Smooth muscle cell (in vitro differentiated cells): ENCODE data around the gene CRP. TPM values are rescaled to one million over a fixed set of nuclear protein-coding genes. Genes with fewer than 3 reads are reported as not detected.

Experiments
- DNase-seq: peaks from one replicate; lab custom pipeline; 2025; ENCODE audit not compliant: unreplicated experiment; lab: John Stamatoyannopoulos, UW
- H2AFZ ChIP-seq: fragments of 200-600 bp; sonication (generic); 2 replicates; pipeline ENCODE4 v1.6.0; 2016; ENCODE audit warnings: antibody characterized with exemption, low read depth, mild to moderate bottlenecking
- H3F3A ChIP-seq: fragments of 200-600 bp; sonication (generic); 2 replicates; pipeline ENCODE4 v1.6.0; 2017; ENCODE audit warnings: antibody characterized with exemption, low read depth
- H3K27ac ChIP-seq: fragments of 200-600 bp; sonication (generic); 2 replicates; pipeline ENCODE4 v1.5.1; 2016; ENCODE audit warnings: low read depth, mild to moderate bottlenecking
- H3K27me3 ChIP-seq: fragments of 200-600 bp; sonication (generic); 2 replicates; pipeline ENCODE4 v1.6.1; 2016; ENCODE audit warnings: low read depth, mild to moderate bottlenecking
- H3K36me3 ChIP-seq: fragments of 200-600 bp; sonication (generic); 2 replicates; pipeline ENCODE4 v1.5.1; 2016; ENCODE audit warnings: low read depth
- H3K4me1 ChIP-seq: fragments of 200-600 bp; sonication (generic); 2 replicates; pipeline ENCODE4 v1.5.1; 2016; ENCODE audit warnings: low read depth
- H3K4me2 ChIP-seq: fragments of 200-600 bp; sonication (generic); 2 replicates; pipeline ENCODE4 v1.6.0; 2016; ENCODE audit warnings: mild to moderate bottlenecking
- H3K4me3 ChIP-seq: fragments of 200-600 bp; sonication (generic); 2 replicates; pipeline ENCODE4 v1.5.1; 2016; ENCODE audit warnings: mild to moderate bottlenecking
- H3K79me2 ChIP-seq: fragments of 200-600 bp; sonication (generic); 2 replicates; pipeline ENCODE4 v1.6.0; 2016; ENCODE audit warnings: low read depth, mild to moderate bottlenecking
- H3K9ac ChIP-seq: fragments of 200-600 bp; sonication (generic); 2 replicates; pipeline ENCODE4 v1.6.0; 2016; ENCODE audit warnings: low read depth
- H3K9me3 ChIP-seq: fragments of 200-600 bp; sonication (generic); replicated peaks from 2 replicates; pipeline ENCODE4 v1.5.1; 2016; ENCODE audit warnings: low read depth
- H4K20me1 ChIP-seq: fragments of 200-600 bp; sonication (generic); 2 replicates; pipeline ENCODE4 v1.6.0; 2016; ENCODE audit warnings: low read depth
- WGBS: methylation state at CpG from one replicate; pipeline ENCODE4 v1.1.7; 2016; ENCODE audit warnings: low lambda C conversion rate; 5-methylcytosine and 5-hydroxymethylcytosine counted together
- polyA plus RNA-seq: library from polyadenylated mRNA; unstranded; fragments of >200 nt; fragmentation: Nextera tagmentation; extraction: Ambion mirVana; gene quantifications from 2 replicates; pipeline ENCODE4 v1.2.1, GENCODE V29; 2016
- total RNA-seq: library from RNA; depleted of rRNA; stranded (reverse); fragments of >200 nt; gene quantifications from 2 replicates; pipeline ENCODE4 v1.2.3, GENCODE V29; 2014
- TF ChIP-seq, protein P1 (sequence below): fragments of 200-600 bp; sonication (generic); IDR thresholded peaks from 2 replicates; pipeline ENCODE4 v1.5.1; 2017; ENCODE audit warnings: borderline replicate concordance, mild to moderate bottlenecking, antibody characterized with exemption; ENCODE audit not compliant: insufficient read depth, poor library complexity, severe bottlenecking

CRP gene
- total and polyA plus RNA-seq, 2 experiments from 2014 or later = not detected

DNA sequence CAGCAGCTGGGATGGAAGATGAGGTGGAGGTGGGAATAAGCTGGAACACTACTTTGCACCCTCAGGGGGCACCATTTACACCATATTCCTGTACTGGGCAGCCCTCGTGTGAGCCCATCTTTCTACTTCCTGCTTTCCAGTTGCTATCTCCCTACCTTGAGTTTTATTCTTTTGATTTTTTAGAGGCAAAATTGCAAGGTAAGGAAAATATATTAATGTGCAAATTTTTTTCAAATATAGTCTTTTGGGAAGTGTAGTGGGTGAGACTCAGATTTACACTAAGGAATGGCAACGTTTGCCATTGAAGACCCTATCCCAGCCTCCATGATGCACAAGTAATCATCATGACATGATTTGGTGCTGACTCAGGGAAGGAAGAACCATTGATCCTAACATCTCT is 35.2 kb upstream of the CRP start:
- no peak overlapping the region for H3K4me3 ChIP-seq
- no peaks in the 10 kb centered on the region for H4K20me1 ChIP-seq
- no peak overlapping the region for H3K27ac ChIP-seq
- H3F3A ChIP-seq = no peaks in the 10 kb centered on the region
- H3K9ac ChIP-seq = no peak overlapping the region
- DNase-seq = no peak
- WGBS = 68% methylated on average over 2 of the region's 2 CpGs
- TF ChIP-seq, protein P1, sequence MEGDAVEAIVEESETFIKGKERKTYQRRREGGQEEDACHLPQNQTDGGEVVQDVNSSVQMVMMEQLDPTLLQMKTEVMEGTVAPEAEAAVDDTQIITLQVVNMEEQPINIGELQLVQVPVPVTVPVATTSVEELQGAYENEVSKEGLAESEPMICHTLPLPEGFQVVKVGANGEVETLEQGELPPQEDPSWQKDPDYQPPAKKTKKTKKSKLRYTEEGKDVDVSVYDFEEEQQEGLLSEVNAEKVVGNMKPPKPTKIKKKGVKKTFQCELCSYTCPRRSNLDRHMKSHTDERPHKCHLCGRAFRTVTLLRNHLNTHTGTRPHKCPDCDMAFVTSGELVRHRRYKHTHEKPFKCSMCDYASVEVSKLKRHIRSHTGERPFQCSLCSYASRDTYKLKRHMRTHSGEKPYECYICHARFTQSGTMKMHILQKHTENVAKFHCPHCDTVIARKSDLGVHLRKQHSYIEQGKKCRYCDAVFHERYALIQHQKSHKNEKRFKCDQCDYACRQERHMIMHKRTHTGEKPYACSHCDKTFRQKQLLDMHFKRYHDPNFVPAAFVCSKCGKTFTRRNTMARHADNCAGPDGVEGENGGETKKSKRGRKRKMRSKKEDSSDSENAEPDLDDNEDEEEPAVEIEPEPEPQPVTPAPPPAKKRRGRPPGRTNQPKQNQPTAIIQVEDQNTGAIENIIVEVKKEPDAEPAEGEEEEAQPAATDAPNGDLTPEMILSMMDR = no peak
- H3K4me1 ChIP-seq = no peaks in the 10 kb centered on the region
- no peaks in the 10 kb centered on the region for H3K36me3 ChIP-seq
- no peak overlapping the region for H3K4me2 ChIP-seq
- H2AFZ ChIP-seq = no peak overlapping the region
- H3K9me3 ChIP-seq = no peaks in the 10 kb centered on the region
- H3K79me2 ChIP-seq = no peaks in the 10 kb centered on the region
- H3K27me3 ChIP-seq = no peaks in the 10 kb centered on the region

DNA sequence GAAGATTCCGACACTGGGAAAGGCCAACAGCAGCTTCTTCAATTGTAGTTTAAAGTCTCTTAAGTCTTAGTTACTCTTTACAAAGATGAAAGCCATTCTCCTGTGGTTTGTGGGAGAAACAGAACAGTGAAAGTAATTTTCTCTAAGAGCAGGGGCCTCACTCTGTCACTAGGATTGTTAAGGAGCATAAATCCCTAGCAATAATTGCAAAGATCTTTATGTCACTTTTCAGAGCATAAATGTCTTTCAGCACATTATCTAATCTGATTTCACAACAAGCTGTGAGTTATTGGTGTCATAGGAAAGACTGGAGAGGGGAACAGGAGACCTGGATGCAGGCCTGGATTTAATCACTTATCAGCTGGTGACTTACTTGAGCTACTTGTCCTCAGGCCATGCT is 34.0 kb upstream of the CRP start:
- no peaks in the 10 kb centered on the region for H3K36me3 ChIP-seq
- no peak for DNase-seq
- TF ChIP-seq, protein P1 = no peak
- no peaks in the 10 kb centered on the region for H4K20me1 ChIP-seq
- H3K9me3 ChIP-seq = no peaks in the 10 kb centered on the region
- no peaks in the 10 kb centered on the region for H3K79me2 ChIP-seq
- no peaks in the 10 kb centered on the region for H3K4me1 ChIP-seq
- H2AFZ ChIP-seq = no peak overlapping the region
- H3K27me3 ChIP-seq = no peaks in the 10 kb centered on the region
- no peaks in the 10 kb centered on the region for H3F3A ChIP-seq
- no peak overlapping the region for H3K9ac ChIP-seq
- no peak overlapping the region for H3K4me2 ChIP-seq
- 96% methylated on average over 1 of the region's 1 CpG for WGBS
- H3K27ac ChIP-seq = no peak overlapping the region
- H3K4me3 ChIP-seq = no peak overlapping the region

DNA sequence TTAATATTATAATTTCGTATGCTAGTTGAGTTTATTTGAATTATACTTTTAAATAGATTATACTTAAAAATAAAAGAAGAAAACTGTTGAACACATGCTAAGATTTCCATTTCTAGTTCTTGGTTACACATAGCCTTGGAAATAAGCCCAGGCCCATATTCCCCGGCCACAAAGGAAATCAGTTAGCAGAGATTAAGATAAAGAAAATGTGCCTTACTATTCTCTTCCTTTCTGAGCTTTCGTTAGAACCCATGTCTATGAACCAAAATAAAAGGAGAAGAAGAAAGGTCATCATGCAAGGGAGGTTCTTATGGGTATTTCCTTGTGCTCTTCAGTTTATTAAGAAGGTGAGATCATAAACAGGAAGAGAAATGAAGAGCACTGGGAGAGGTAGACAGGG is 32.3 kb upstream of the CRP start:
- TF ChIP-seq, protein P1 = no peak
- H3K4me3 ChIP-seq = no peak overlapping the region
- no peak overlapping the region for H3K27ac ChIP-seq
- no peaks in the 10 kb centered on the region for H3F3A ChIP-seq
- H2AFZ ChIP-seq = no peak overlapping the region
- H4K20me1 ChIP-seq = no peaks in the 10 kb centered on the region
- no peaks in the 10 kb centered on the region for H3K27me3 ChIP-seq
- H3K4me2 ChIP-seq = no peak overlapping the region
- no peaks in the 10 kb centered on the region for H3K36me3 ChIP-seq
- no peak for DNase-seq
- WGBS = 62% methylated on average over 3 of the region's 3 CpGs
- no peaks in the 10 kb centered on the region for H3K4me1 ChIP-seq
- H3K9me3 ChIP-seq = peaks cover 4% of the 10 kb centered on the region
- no peaks in the 10 kb centered on the region for H3K79me2 ChIP-seq
- H3K9ac ChIP-seq = no peak overlapping the region

DNA sequence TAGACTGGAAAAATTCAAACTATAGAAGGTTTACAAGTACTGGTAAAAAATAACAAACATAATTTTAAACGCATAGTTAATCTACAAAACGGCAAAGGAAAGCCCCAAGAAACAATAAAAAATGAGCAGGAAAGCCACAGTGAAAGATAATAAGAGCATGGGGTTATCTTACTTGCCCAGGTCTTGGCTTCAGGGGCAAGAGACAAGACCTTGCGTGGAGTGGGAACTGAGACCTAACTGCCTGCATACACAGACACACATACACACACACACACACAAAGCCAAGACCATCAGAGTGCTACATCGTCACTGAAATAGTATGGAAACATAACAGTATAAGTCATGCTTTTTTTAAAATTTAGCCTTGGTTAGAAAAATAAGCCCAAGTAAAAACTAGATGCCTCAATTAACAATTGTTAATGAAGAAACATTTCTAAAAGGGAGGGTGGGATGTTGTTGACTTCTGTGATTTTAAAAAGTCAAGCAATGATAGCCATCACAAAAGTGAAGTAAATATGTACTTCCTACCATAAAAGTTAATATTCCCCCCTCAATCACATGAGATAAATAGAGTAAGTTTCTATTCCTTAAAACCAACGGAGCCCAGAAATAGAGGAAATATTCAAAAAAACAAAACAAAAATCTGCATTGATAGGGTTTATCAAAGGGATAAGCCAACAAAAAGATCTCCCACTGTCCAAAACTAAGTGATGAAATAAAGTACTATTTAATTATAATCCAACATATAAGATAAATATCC is 29.4 kb upstream of the CRP start:
- Histone ChIP-seq H3K4me2 (no peak overlapping the region), H3K27ac (no peak overlapping the region), H3K9me3 (peaks cover 4% of the 10 kb centered on the region), H3K36me3 (no peaks in the 10 kb centered on the region), H3K27me3 (no peaks in the 10 kb centered on the region), H3F3A (no peaks in the 10 kb centered on the region), H3K9ac (no peak overlapping the region), H2AFZ (no peak overlapping the region), H3K4me3 (no peak overlapping the region), H3K4me1 (no peaks in the 10 kb centered on the region), H3K79me2 (no peaks in the 10 kb centered on the region), H4K20me1 (no peaks in the 10 kb centered on the region)
- TF ChIP-seq, protein P1 = no peak
- 80% methylated on average over 5 of the region's 5 CpGs for WGBS
- no peak for DNase-seq
